Measurements from ENCODE around the gene RGS8.

Gene RGS8

GRCh38 chr1:182681568-182681912 lies 2.8 kb downstream of the RGS8 start:
- no peak for DNase-seq (ENCODE audit: low read depth)
- no peak overlapping the region for H3K4me3 ChIP-seq (ENCODE audit: low read length)
- TF ChIP-seq, protein P1, sequence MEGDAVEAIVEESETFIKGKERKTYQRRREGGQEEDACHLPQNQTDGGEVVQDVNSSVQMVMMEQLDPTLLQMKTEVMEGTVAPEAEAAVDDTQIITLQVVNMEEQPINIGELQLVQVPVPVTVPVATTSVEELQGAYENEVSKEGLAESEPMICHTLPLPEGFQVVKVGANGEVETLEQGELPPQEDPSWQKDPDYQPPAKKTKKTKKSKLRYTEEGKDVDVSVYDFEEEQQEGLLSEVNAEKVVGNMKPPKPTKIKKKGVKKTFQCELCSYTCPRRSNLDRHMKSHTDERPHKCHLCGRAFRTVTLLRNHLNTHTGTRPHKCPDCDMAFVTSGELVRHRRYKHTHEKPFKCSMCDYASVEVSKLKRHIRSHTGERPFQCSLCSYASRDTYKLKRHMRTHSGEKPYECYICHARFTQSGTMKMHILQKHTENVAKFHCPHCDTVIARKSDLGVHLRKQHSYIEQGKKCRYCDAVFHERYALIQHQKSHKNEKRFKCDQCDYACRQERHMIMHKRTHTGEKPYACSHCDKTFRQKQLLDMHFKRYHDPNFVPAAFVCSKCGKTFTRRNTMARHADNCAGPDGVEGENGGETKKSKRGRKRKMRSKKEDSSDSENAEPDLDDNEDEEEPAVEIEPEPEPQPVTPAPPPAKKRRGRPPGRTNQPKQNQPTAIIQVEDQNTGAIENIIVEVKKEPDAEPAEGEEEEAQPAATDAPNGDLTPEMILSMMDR (IDR thresholded peaks at IDR 0.05; ENCODE audit: insufficient read depth, low read depth, low read length, missing control alignments): no peak

GRCh38 chr1:182680901-182681567 lies 3.4 kb downstream of the RGS8 start:
- TF ChIP-seq, protein P1 (IDR thresholded peaks at IDR 0.05; ENCODE audit: insufficient read depth, low read depth, low read length, missing control alignments): no peak
- peak; percentile 68 for DNase-seq (ENCODE audit: low read depth)
- no peak overlapping the region for H3K4me3 ChIP-seq (ENCODE audit: low read length)

DNA sequence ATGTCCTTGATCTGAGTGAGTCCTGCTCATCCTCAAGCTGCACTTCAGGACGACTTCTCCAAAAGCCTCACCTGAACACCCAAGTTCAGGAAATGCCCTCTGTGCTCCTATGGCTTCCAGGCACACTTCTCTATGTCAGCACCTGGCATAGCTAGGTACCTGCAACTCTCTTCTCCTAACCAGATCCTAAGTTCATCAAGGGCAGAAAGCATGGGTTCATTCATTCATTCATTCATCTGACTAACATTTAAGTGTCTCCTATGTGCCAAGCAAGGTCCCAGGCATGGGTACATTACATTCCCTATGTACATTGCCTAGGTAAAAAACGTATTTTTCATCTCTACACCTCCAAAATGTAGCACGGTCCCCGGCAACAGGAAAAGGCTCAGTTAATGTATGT lies 4.0 kb downstream of the RGS8 start:
- DNase-seq (ENCODE audit: low read depth): no peak
- TF ChIP-seq, protein P1 (IDR thresholded peaks at IDR 0.05; ENCODE audit: insufficient read depth, low read depth, low read length, missing control alignments): no peak
- H3K4me3 ChIP-seq (ENCODE audit: low read length): no peak overlapping the region

- DNase-seq (ENCODE audit: low read depth): no peak
- TF ChIP-seq, protein P1 (IDR thresholded peaks at IDR 0.05; ENCODE audit: insufficient read depth, low read depth, low read length, missing control alignments): no peak
- no peak overlapping the region for H3K4me3 ChIP-seq (ENCODE audit: low read length)
Measured at GRCh38 chr1:182679684-182680083, 4.7 kb downstream of the RGS8 start.

GRCh38 chr1:182677397-182678098 lies 6.8 kb downstream of the RGS8 start:
- DNase-seq (ENCODE audit: low read depth): no peak
- TF ChIP-seq, protein P1 (IDR thresholded peaks at IDR 0.05; ENCODE audit: insufficient read depth, low read depth, low read length, missing control alignments): no peak
- H3K4me3 ChIP-seq (ENCODE audit: low read length): no peak overlapping the region

GRCh38 chr1:182676274-182676673 lies 8.1 kb downstream of the RGS8 start:
- TF ChIP-seq, protein P1 (IDR thresholded peaks at IDR 0.05; ENCODE audit: insufficient read depth, low read depth, low read length, missing control alignments): no peak
- DNase-seq (ENCODE audit: low read depth): no peak
- no peak overlapping the region for H3K4me3 ChIP-seq (ENCODE audit: low read length)

Measured in epithelial cell of esophagus (primary cell).